ENCODE results near the gene SNCAIP. TPM values are rescaled to one million over a fixed set of nuclear protein-coding genes. Genes with fewer than 3 reads are reported as not detected.

Gene SNCAIP
- total RNA-seq (under 1 TPM; 0.27 to 0.87 (median 0.75) TPM), polyA plus RNA-seq (under 1 TPM; 0.18 to 0.38 (median 0.23) TPM)
- long read RNA-seq, donor 1, partial matches to known transcripts = 0 of 1 reads
- long read RNA-seq, donor 1, other reads (novel, unspliced or antisense) = 0 of 1 reads
- long read RNA-seq, donor 2, partial matches to known transcripts = 0 of 2 reads
- long read RNA-seq, donor 2, other reads (novel, unspliced or antisense) = 1 of 2 reads

DNA sequence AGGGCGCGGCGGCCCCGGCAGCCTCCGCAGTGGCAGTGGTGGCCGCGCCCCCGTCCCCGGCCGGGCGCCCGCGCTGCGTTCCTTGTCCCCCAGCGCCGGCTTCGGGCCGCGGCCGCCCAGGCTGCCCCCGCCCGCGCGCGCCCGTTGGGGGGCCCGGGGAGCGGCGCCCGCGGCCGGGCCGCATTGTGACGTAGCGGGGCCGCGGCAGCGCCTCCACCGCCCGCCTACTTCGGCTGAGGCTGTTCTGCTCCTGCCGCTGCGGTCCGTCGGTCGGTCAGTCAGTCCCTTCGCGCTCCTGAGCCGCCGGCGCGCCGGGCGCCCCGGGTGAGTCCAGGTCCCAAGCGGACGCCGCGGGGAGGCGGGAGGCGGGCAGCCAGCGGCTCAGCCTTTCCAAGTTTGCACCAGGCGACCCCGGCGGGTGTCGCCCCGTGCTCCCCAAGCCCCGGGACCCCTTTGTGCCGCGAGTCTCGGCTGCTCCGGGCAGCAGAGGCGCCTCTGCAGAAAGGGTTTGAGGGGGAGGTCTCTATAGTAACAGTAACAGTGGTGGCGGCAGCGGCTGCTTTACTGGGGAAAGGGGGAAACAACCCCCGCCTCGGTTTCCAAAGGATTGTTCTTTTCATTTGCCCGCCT lies at the start of gene SNCAIP:
SNCAIP (plus strand) TSS at position 277 of the 630 bp plus-strand sequence. CDS start 78,898 bp downstream, outside the sequence.
- ATAC-seq (peak in 3 of 4 donors; percentile 55 to 70 (median 67)), DNase-seq (peak; percentile 51 to 56)
- Histone ChIP-seq H3K27me3 (ENCODE audit: insufficient read depth in 3 of 3, low read length in 2 of 3) (peaks cover 0 to 56% (median 8%) of the 10 kb centered on the region in 3 donors), H3K9me3 (no peaks in the 10 kb centered on the region), H3K36me3 (ENCODE audit: insufficient read depth in 1 of 2, low read depth in 1 of 2) (no peaks in the 10 kb centered on the region), H3K27ac (no peak within 1 kb of the TSS), H3K4me3 (peak within 1 kb of the TSS; percentile 69), H3K4me1 (peaks cover 3% of the 10 kb centered on the region)
- intact Hi-C loops (cut with DNase I) = no loop called here
- TF ChIP-seq, protein P1, sequence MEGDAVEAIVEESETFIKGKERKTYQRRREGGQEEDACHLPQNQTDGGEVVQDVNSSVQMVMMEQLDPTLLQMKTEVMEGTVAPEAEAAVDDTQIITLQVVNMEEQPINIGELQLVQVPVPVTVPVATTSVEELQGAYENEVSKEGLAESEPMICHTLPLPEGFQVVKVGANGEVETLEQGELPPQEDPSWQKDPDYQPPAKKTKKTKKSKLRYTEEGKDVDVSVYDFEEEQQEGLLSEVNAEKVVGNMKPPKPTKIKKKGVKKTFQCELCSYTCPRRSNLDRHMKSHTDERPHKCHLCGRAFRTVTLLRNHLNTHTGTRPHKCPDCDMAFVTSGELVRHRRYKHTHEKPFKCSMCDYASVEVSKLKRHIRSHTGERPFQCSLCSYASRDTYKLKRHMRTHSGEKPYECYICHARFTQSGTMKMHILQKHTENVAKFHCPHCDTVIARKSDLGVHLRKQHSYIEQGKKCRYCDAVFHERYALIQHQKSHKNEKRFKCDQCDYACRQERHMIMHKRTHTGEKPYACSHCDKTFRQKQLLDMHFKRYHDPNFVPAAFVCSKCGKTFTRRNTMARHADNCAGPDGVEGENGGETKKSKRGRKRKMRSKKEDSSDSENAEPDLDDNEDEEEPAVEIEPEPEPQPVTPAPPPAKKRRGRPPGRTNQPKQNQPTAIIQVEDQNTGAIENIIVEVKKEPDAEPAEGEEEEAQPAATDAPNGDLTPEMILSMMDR (IDR thresholded peaks at IDR 0.05) = no peak
- WGBS, 3 donors = 1% methylated on average over 50 to 78 of the region's 78 CpGs

GRCh38 chr5:122263352-122264030 lies 48.5 kb upstream of the SNCAIP start:
- Histone ChIP-seq H3K4me1 (no peaks in the 10 kb centered on the region), H3K36me3 (ENCODE audit: insufficient read depth in 1 of 2, low read depth in 1 of 2) (no peaks in the 10 kb centered on the region), H3K27ac (no peak overlapping the region), H3K4me3 (no peak overlapping the region), H3K27me3 (ENCODE audit: insufficient read depth in 3 of 3, low read length in 2 of 3) (no peaks in the 10 kb centered on the region), H3K9me3 (no peaks in the 10 kb centered on the region)
- intact Hi-C loops (cut with DNase I) = no loop called here
- TF ChIP-seq, protein P1 (IDR thresholded peaks at IDR 0.05) = no peak
- no peak for ATAC-seq
- no peak for DNase-seq

GRCh38 chr5:122264610-122265009 lies 47.4 kb upstream of the SNCAIP start:
- TF ChIP-seq, protein P1 (IDR thresholded peaks at IDR 0.05) = no peak

GRCh38 chr5:122267185-122267584 lies 44.9 kb upstream of the SNCAIP start:
- H3K27me3 ChIP-seq (ENCODE audit: insufficient read depth in 3 of 3, low read length in 2 of 3) = no peaks in the 10 kb centered on the region
- DNase-seq = no peak
- 84 to 90% (median 88%) methylated on average over 6 of the region's 6 CpGs for whole genome bisulfite sequencing, 3 donors
- no peak overlapping the region for H3K4me3 ChIP-seq
- ATAC-seq = no peak
- TF ChIP-seq, protein P1 (IDR thresholded peaks at IDR 0.05) = no peak
- H3K4me1 ChIP-seq = no peaks in the 10 kb centered on the region
- intact Hi-C loops (cut with DNase I) = no loop called here
- H3K36me3 ChIP-seq (ENCODE audit: insufficient read depth in 1 of 2, low read depth in 1 of 2) = no peaks in the 10 kb centered on the region
- H3K9me3 ChIP-seq = no peaks in the 10 kb centered on the region
- H3K27ac ChIP-seq = no peak overlapping the region

More at GRCh38 chr5:122264610-122265009, 47.4 kb upstream of the SNCAIP start:
- DNase-seq (no peak), ATAC-seq (no peak)
- Histone ChIP-seq H3K27ac (no peak overlapping the region), H3K4me3 (no peak overlapping the region), H3K27me3 (ENCODE audit: insufficient read depth in 3 of 3, low read length in 2 of 3) (no peaks in the 10 kb centered on the region), H3K4me1 (no peaks in the 10 kb centered on the region), H3K36me3 (ENCODE audit: insufficient read depth in 1 of 2, low read depth in 1 of 2) (no peaks in the 10 kb centered on the region), H3K9me3 (no peaks in the 10 kb centered on the region)
- intact Hi-C loops (cut with DNase I) = no loop called here
